HG03457 (cell line): ENCODE results near the gene SBK1.

Experiments used
- ATAC-seq: cut with Tn5 transposase; IDR thresholded peaks from one replicate; pipeline ENCODE4 v1.9.1; 2021; ENCODE audit warnings: moderate number of reproducible peaks; ENCODE audit not compliant: unreplicated experiment

The SBK1 gene

DNA sequence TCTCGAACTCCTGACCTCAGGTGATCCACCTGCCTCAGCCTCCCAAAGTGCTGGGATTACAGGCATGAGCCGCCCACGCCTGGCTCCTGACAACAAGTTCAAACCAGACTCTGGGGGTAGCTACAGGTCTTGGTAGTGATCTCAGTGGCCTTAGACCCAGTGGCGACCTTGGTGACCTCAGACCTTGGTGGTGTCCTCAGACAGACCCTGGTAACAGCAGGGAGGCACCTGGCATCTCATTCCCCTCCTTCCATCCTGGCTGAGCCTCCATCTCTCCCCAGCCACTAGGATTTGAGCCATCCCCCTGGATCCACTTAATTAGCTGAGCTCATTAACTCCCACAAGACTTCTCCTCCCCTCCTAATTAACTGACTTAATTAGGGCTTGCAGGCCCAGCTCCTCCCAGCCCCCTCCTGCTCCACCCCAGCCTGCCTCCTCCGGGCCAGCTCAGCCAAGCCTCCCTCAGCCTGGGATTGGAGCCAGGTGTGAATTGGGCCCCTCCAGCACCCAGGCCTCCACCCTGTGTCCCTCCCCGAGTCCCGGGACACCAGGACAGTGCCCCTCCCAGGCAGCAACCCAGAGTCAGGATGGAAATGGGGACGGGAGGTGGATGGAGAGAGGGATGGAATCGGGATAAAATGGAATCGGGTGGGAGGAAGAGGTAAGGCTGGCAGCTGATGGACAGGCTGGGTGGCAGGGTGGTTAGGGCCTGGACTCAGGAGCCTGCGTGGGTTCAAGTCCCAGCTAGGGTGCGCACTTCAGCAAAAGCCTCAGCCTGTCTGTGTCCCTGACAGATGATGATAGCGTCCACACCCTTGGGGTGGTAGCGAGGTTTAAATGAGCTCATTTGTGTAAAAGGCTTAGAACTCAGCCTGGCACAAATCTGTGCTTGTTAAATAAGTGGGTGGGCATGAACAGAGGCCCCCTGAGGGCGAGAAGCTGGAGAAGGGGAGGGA lies 11.2 kb upstream of the SBK1 start:
- no peak for ATAC-seq

DNA sequence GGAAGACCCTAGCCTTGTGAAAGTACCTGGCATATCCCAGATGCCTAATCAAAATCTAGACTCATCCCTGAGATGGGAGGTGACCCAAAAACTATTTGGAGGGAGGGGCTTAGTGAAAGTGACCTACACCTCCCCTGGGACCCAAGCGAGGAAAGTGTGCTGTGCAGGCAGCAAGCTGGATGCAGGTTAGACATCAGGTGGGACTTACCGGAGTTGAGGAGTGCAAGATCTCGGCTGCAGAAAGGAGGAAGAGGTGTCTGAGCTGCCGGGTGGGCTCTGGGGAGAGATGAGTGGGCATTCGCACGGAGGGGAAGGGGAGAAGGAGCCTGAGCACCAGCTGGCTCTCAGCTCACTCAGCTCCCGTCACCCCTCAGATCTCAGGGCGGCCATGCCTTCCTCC lies 10.3 kb upstream of the SBK1 start:
- ATAC-seq, result no peak

- ATAC-seq, result no peak
Observed at GRCh38 chr16:28283173-28283572, 9.2 kb upstream of the SBK1 start.

GRCh38 chr16:28283798-28284577 lies 8.3 kb upstream of the SBK1 start:
- ATAC-seq, result no peak

DNA sequence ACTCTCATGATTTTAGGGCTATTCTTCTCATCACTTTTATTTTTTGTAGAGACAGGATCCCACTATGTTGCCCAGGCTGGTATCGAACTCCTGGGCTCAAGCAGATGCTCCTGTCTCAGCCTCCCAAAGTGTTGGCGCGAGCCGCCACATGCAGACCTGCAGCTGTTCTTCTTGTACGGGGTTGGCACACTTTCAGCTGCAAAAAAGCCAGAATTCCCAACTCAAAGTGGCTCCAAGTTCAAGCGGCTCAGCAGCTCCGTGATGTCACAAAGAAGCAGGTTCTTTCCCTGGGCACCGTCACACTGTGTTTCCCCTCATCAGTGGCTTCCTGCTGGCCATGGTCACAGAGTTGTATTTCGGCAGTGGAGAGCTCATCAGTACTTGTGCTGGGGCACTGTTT lies 6.7 kb upstream of the SBK1 start:
- no peak for ATAC-seq

- ATAC-seq, result no peak
Observed at GRCh38 chr16:28288114-28288513, 4.2 kb upstream of the SBK1 start.

DNA sequence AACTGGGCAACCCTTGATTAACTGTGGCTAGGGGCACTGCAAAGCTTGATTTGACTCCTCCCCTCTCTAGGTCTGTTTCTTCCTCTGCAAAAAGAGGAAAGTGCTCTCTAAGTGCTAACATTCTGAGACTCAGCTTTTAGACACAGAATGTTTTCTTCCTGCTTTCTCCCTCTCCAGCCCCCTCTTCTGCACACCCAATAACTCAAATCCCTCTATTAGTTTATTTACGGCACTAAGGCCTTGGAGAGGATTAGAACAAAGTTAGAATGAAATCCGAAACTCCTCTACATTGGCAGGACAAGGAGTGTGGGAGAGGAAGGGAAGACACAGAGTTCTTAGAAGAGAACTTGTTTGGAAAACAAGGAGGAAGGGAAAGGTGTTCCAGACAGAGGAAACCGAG lies 3.3 kb upstream of the SBK1 start:
- no peak for ATAC-seq

DNA sequence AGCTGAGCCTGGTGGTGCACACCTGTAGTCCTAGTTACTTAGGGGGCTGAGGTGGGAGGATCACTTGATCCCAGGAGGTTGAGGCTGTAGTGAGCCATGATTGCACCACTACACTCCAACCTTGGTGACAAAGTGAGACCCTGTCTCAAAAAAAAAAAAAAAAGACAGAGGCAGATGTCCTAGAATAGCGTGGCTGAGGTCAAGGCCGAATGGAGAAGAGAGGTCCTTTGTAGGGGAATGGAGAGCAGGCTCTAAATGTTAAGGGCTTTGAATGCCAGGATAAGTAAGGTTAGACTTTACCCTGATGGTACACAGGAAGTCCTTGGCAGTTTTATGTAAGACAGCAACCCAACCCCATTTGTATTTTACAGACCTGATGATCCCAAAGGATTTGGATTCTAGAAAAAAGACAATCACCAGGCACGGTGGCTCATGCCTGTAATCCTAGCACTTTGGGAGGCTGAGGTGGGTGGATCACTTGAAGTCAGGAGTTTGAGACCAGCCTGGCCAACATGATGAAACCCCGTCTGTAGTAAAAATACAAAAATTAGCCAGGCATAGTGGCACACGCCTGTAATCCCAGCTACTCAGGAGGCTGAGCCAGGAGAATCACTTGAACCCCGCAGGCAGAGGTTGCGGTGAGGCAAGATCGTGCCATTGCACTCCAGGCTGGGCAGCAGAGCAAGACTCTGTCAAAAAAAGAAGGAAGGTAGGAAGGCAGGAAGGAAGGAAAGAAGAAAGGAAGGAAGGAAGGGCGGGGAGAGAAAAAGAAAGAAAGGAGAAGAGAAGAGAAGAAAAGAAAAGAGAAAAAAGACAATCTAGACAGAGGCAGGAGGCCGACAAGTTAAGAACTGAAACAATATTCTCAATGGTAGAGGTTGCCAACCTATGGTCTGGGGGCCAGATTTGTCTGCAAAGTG lies 2.1 kb upstream of the SBK1 start:
- no peak for ATAC-seq

DNA sequence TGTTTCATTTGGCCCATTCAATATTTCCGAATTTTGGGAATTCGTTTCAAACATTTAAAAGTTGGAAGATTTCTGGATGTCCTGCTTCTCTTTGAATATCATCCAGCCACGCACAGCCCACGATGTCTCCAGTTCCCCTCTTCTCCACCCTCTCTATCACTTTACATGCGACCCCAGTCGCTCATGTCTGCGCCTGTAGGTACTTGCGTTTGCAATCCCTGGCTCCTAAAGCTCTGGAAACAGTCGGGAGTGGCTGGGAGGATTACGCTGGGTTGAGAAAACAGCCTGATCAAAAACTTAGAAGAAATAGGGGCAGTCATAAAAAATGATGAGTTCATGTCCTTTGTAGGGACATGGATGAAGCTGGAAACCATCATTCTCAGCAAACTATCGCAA lies 1.5 kb upstream of the SBK1 start:
- ATAC-seq, result no peak

DNA sequence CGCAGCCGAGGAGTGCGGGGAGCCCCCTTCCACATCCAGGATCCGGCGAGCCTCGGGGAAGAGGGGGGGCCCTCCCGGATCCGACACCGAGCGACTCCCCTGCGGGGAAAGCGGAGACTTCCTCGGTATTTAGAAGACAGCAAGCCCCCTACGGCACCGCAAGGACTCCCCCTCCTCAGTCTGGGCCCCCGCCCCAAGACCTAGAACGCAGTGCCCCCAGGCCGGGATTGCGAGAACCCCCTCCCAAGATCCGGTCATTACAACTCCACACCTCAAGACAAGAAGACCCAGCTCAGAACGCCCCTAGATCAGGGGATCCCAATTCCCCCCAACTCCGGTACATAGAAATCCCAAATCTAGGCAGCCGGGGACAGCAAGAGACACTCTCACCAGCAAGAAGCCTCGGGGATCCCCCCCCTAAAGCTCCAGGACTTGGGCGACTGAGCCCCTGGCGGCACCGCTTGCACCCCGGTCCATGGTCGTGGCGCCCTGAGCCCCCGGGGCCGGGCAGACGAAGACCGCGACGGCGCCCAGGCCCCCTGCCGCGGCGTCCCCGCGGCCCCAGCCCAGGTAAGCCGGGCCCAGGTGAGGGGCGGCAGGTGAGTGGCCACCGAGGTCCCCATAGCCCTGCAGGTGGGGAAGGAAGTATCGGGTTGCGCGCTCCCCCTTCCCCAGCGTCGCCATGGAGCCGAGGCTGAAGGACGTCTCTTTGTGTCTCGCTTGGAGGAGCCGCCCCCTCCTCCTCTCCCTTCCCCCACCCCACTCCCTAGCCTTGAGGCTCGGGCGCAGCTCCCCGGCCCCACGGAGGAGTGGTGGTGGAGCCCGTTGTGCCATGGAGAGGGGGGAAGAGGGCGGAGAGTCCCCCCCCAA lies 641 bp downstream of the SBK1 start:
- ATAC-seq, result no peak

GRCh38 chr16:28293601-28293960 lies 1.3 kb downstream of the SBK1 start:
- no peak for ATAC-seq

DNA sequence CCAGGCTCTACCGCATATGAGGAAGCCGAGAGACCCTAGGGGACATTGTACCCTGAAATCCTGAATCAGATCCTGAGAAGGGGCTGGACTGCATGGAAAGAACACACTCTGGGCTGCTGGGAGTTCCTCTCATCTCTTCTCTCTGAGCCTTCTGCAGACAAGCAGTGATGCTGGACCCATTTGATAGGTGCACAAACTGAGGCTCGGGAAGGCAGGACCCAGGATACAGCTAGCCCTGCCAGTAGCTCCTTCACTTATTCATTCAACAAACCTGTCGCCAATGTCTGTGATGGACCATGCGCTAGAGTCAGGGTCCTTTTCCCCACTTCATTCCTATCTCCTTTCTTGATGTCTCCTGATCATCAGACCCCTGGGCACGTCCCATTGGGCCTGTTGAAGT lies 1.9 kb downstream of the SBK1 start:
- no peak for ATAC-seq

DNA sequence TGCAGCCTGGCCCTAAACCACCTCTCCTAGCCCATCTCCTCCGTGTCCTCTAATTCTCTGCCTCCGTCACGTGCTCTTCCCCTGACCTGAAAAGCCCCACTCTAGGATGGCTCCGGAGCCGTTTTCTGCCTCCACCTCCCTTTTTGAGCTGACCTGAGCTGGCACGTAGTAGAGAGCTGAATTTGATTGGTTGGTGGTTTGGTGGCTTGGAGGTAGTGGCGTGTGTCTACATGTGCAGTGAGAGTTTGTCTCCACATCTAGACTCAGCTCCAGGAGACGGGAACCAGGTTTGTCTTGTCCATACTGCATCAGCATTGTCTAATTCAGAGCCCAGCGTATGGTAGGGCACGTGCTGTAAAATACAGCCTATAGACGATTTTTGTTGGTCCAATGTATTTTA lies 3.0 kb downstream of the SBK1 start:
- ATAC-seq, result no peak

DNA sequence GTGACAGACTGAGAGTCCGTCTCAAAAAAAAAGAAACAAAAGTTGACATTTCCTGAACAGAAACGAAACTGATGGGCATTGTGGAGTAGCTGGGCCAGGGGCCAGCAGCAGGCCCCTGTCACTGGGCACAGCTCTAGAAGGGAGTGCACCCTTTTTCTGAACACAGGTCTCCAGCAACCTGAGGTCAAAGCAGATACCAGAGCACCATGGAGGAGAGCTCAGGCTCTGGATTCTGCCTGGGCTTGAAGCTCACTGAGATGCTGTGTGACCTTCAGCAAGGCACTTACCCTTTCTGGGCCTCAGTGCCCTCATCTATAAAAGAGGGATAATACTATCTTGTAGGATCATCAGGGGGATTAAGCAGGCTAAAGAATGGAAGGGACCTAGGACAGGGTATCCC lies 5.0 kb downstream of the SBK1 start:
- ATAC-seq, result no peak

DNA sequence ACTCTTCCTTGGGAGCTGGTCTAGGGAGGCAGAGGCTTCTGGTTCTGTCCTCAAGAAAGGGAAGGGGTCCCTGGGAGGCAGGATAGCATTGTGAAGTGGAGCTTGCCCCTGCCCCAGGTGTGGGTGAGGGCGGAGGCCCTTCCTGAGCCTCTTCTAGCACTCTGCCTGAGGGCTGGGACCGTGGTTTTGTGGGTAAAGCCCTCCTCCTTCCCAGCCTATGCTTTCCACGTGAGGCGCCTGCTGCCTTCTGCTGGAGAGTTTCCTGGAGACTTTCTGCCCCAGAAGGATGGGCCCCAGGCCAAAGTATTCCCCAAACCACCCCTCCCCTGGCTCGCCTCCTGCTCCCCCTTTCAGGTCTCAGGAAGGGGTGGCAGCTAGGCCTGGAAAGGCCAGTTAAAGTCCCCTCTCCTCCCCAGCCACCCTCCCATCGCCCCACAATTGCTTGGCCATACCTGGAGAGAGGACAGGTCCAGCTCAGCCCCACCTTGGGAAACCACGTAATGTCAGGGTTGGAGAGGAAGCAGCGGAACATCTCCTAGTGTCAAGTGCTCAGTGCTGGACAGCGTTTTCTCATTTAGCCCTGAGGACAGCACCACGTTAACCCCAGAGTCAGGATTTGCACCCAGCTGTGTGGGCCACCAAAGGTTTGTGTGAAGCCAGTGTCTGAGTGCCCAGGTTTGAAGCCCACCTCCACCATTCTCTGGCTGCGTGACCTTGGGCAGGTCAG lies 5.6 kb downstream of the SBK1 start:
- no peak for ATAC-seq

DNA sequence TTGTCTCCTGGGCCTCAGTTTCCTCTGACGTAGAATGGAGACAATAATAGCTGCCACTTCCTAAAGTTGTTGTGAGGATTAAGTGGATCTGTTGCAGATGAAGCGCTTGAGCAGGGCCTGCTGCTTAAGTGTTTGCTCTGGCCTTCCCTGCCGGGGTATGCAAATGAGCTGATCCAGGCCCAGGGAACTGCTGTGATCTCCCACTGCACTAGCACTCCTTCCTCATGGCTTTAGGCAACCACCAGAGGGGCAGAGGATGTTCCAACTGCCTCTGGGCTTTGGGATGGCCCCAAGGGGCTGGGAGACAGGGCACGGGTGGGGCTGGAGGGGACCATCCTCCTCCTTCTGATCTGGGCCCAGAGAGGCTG lies 6.2 kb downstream of the SBK1 start:
- ATAC-seq, result no peak

- ATAC-seq, result no peak
Observed at GRCh38 chr16:28300327-28300726, 8.0 kb downstream of the SBK1 start.

GRCh38 chr16:28301154-28301553 lies 8.8 kb downstream of the SBK1 start:
- ATAC-seq, result no peak

DNA sequence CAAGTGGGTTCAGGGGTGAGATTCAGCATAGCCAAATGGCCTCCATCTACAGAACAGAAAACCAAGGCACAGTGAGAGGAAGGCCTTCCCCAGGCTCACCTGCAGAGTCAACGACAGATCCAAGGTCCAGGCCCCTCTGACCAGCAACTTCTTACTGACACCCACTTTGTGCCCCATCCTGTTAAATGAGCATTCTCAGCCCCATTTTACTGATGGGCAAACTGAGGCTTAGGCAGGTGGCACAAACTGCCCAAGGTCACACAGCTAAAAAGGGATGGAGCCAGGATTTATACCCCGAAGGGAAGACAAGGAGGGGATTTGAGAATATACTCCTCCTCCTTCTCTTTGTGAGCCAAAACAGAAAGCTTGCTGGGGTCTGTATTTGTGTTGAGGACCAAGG lies 9.3 kb downstream of the SBK1 start:
- no peak for ATAC-seq

- ATAC-seq, result no peak
Observed at GRCh38 chr16:28303132-28303531, 10.8 kb downstream of the SBK1 start.
